MCF 10A (cell line): ENCODE data around the gene ETDB. TPM values are rescaled to one million over a fixed set of nuclear protein-coding genes. Genes with fewer than 3 reads are reported as not detected.

Source experiments
- BruUV-seq: library from RNA; stranded (reverse); fragments of 400-500 nt; replicated peaks from 2 replicates; lab custom pipeline; 2021; lab: Mats Ljungman, UMichigan
- CTCF ChIA-PET: fragments of 300-600 bp; sonication (Branson Sonifier 250); formaldehyde crosslinking; extraction: SDS; loops from one replicate; lab custom pipeline; 2021; ENCODE audit warnings: antibody characterized with exemption, inconsistent platforms; lab: Yijun Ruan, JAX
- POLR2A ChIA-PET: fragments of 300-600, 350-650 bp; sonication (Branson Sonifier 250); formaldehyde crosslinking; extraction: SDS; loops from one replicate; lab custom pipeline; 2020; ENCODE audit warnings: antibody characterized with exemption, inconsistent platforms; lab: Yijun Ruan, JAX
- DNase-seq: peaks from one replicate; pipeline ENCODE4 v3.0.0-alpha.2; 2018; ENCODE audit not compliant: unreplicated experiment
- H3K27ac Mint-ChIP-seq: one replicate; pipeline ENCODE4 v1.8.0; 2022; ENCODE audit warnings: mild to moderate bottlenecking, low read depth, mixed read lengths; ENCODE audit not compliant: unreplicated experiment
- H3K27me3 Mint-ChIP-seq: one replicate; pipeline ENCODE4 v1.8.0; 2022; ENCODE audit warnings: mixed read lengths; ENCODE audit not compliant: insufficient read depth, unreplicated experiment
- H3K36me3 Mint-ChIP-seq: one replicate; pipeline ENCODE4 v1.8.0; 2022; ENCODE audit warnings: mild to moderate bottlenecking, moderate library complexity, mixed read lengths; ENCODE audit not compliant: insufficient read depth, unreplicated experiment
- H3K4me1 Mint-ChIP-seq: one replicate; pipeline ENCODE4 v1.8.0; 2022; ENCODE audit warnings: mixed read lengths; ENCODE audit not compliant: insufficient read depth, unreplicated experiment
- H3K4me3 Mint-ChIP-seq: one replicate; pipeline ENCODE4 v1.8.0; 2022; ENCODE audit warnings: mild to moderate bottlenecking, moderate library complexity, mixed read lengths; ENCODE audit not compliant: unreplicated experiment
- H3K9me3 Mint-ChIP-seq: one replicate; pipeline ENCODE4 v1.8.0; 2022; ENCODE audit warnings: mixed read lengths; ENCODE audit not compliant: unreplicated experiment
- CTCF ChIP-seq: fragments of 200-600 bp; IDR thresholded peaks from one replicate; pipeline ENCODE4 v1.8.0; 2022; ENCODE audit warnings: antibody characterized with exemption, mild to moderate bottlenecking; ENCODE audit not compliant: unreplicated experiment
- intact Hi-C: fragments of 100-400 bp; cut with micrococcal nuclease; formaldehyde crosslinking; loops from 2 replicates; pipeline ENCODE4 v1.14.1; 2022
- total RNA-seq: library from RNA; stranded (reverse); gene quantifications from 2 replicates; pipeline ENCODE4 v1.2.3, GENCODE V29; 2022

The ETDB gene
- total RNA-seq, 1 experiment from 2014 or later, result not detected

DNA sequence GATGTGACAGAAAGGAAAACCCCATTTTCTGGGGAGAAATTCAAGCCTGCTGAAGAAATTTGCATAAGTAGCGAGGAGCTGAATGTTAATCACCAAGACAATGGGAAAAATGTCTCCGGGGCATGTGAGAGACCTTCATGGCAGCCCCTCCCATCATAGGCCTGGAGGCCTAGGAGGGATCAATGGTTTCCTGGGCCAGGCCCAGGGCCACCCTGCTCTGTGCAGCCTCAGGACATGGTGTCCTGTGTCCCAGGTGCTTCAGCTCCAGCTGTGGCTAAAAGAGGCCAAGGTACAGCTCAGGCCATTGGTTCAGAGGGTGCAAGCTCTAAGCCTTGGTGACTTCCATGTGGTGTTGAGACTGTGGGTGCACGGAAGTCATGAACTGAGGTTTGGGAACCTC is 31.2 kb downstream of the ETDB start:
- no peak overlapping the region for H3K27ac Mint-ChIP-seq
- no peak for TF ChIP-seq CTCF
- peaks cover 4% of the 10 kb centered on the region for H3K36me3 Mint-ChIP-seq
- intact Hi-C loops, result no loop called here
- no peaks in the 10 kb centered on the region for H3K9me3 Mint-ChIP-seq
- BruUV-seq, result no TSS peak
- H3K4me3 Mint-ChIP-seq, result no peak overlapping the region
- ChIA-PET POLR2A (no interaction called here), CTCF (no interaction called here)
- peaks cover 27% of the 10 kb centered on the region for H3K27me3 Mint-ChIP-seq
- H3K4me1 Mint-ChIP-seq, result no peaks in the 10 kb centered on the region
- DNase-seq, result no peak

GRCh38 chrX:135087867-135088266 is 32.5 kb downstream of the ETDB start:
- no peak for DNase-seq
- POLR2A ChIA-PET, result no interaction called here
- TF ChIP-seq CTCF, result no peak
- Mint-ChIP-seq H3K27me3 (peaks cover 27% of the 10 kb centered on the region), H3K9me3 (no peaks in the 10 kb centered on the region), H3K27ac (no peak overlapping the region), H3K4me3 (no peak overlapping the region), H3K36me3 (no peaks in the 10 kb centered on the region), H3K4me1 (no peaks in the 10 kb centered on the region)
- CTCF ChIA-PET, result interaction anchor here (0.7 to 1.4 kb wide), 3 partner anchors 8 to 1500 kb away, joined by 3 to 6 read pairs (median 4); no protein-coding TSS in a partner anchor
- BruUV-seq, result no TSS peak
- intact Hi-C loops, result no loop called here

GRCh38 chrX:135086197-135086854 is 34.0 kb downstream of the ETDB start:
- H3K4me3 Mint-ChIP-seq, result no peak overlapping the region
- intact Hi-C loops, result loop anchor here (1.0 kb wide), 1 partner anchor 121 kb away; no protein-coding TSS in a partner anchor
- BruUV-seq, result no TSS peak
- no peak overlapping the region for H3K27ac Mint-ChIP-seq
- no peaks in the 10 kb centered on the region for H3K9me3 Mint-ChIP-seq
- H3K36me3 Mint-ChIP-seq, result peaks cover 2% of the 10 kb centered on the region
- ChIA-PET POLR2A (no interaction called here), CTCF (interaction anchor here (0.6 to 2.3 kb wide), 20 partner anchors 10 to 1797 kb away, joined by 3 to 12 read pairs (median 3); no protein-coding TSS in a partner anchor)
- DNase-seq, result peak; percentile 72
- TF ChIP-seq CTCF, result peak; percentile 54
- peaks cover 34% of the 10 kb centered on the region for H3K27me3 Mint-ChIP-seq
- no peaks in the 10 kb centered on the region for H3K4me1 Mint-ChIP-seq

- H3K27ac Mint-ChIP-seq, result no peak overlapping the region
- peaks cover 52% of the 10 kb centered on the region for H3K27me3 Mint-ChIP-seq
- ChIA-PET POLR2A (interaction anchor here (0.5 kb wide), 1 partner anchor 30 kb away, joined by 3 read pairs; the partner anchor contains the start of gene RTL8A), CTCF (interaction anchor here (0.6 to 1.0 kb wide), 3 partner anchors 30 to 116 kb away, joined by 3 to 5 read pairs (median 3); no protein-coding TSS in a partner anchor)
- no peak for DNase-seq
- peaks cover under 1% of the 10 kb centered on the region for H3K9me3 Mint-ChIP-seq
- BruUV-seq, result no TSS peak
- H3K4me3 Mint-ChIP-seq, result no peak overlapping the region
- no peak for TF ChIP-seq CTCF
- H3K4me1 Mint-ChIP-seq, result no peaks in the 10 kb centered on the region
- H3K36me3 Mint-ChIP-seq, result peaks cover 6% of the 10 kb centered on the region
- intact Hi-C loops, result no loop called here
Observed at GRCh38 chrX:135081693-135082404, 38.5 kb downstream of the ETDB start.
